Smooth muscle cell of the brain vasculature (primary cell): Measurements from ENCODE around the gene ELMOD3.
A peak's percentile ranks its signal among the peaks of the same experiment; 100 is the strongest.
"Not testable (repeated sequence)": the region's sequence is repeated elsewhere in the genome, so short reads cannot be mapped to it uniquely, and the experiment has no call there.

Source experiments
- DNase-seq: peaks from one replicate; pipeline ENCODE4 v3.0.0-alpha.2; 2012; ENCODE audit warnings: low read depth, low spot score

Gene ELMOD3

DNA sequence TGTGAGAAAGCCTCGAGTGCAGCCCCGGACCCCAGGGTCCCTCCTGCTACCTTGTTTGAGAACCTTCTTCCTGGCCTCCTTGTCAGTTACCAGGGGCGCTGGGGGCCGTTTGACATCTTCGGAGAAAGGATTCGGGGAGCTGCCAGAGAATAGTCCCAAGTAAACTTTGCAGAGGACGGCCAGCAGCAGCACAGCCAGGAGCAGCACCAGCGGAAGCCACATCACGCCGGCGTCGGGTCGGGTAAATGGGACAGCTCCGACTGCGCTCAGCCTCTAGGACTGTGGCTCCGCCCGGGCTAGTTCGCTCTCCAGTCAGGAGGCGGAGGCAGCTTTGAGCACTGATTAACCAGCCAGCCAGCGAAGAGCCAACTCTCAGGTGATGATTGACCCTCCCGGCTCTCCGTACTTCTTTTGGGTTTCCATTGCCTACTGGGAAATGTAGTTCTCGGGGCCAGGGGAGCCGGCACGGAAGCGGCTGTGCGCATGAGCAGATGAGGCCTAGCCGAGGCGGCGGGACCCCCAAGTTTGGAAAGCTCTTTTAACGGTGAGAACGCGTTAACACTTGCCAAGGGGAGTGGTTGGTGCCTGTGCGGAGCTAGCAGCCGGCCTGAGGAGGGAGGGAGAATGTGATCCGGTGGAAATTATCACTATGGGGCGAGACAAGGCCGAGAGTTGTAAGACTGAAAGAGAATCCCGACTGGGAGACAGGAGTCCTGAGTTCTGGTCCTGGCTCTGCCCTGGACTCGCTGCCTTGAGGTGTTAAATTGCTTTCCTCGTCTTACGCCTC lies at the start of gene ELMOD3, which contains the start of gene RETSAT:
TSS of gene ELMOD3 (plus strand) at position 484 of the 787 bp plus-strand sequence. CDS start 2,430 bp downstream, outside the sequence.
TSS of gene RETSAT (minus strand) at position 243 of the 787 bp plus-strand sequence. CDS start at position 222, 21 bp downstream.
- peak; percentile 98 for DNase-seq

DNA sequence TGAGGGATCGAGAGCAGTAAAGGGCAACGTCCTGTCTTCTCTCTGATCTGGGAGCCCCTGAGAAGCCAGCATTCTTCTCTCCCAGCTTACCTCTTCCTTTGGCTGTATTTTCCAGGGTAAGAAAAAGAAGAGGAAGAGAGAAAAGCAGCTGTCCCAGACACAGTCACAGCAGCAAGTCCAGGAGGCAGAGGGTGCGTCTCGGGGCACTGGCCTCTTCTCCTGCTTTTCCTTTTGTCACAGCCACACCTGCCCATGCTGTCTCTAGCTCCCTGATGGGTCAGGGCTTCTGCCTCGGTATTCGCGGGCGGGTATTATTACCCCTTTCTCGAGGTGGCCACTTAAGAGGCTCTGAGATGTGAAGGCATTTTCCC lies 47.1 kb upstream of the ELMOD3 start:
- DNase-seq, result no peak

DNA sequence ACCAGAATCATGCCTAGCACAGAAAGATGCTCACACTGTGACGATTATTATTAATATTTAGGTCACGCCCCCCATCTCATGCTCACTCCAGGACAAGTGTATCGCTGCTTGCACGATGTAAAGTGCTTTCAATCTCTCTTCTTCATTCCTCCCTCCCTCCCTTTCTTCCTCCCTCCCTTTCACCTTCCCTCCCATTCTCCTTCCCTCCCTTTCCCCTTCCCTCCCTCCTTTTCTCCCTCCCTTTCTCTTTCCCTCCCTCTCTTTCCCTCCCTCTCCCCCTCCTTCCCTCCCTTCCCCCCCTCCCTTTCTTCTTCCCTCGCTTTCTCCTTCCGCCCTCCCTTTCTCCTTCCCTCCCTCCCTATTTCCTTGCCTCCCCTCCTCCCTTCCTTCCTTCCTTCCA lies 46.4 kb upstream of the ELMOD3 start:
- DNase-seq, result no peak

DNA sequence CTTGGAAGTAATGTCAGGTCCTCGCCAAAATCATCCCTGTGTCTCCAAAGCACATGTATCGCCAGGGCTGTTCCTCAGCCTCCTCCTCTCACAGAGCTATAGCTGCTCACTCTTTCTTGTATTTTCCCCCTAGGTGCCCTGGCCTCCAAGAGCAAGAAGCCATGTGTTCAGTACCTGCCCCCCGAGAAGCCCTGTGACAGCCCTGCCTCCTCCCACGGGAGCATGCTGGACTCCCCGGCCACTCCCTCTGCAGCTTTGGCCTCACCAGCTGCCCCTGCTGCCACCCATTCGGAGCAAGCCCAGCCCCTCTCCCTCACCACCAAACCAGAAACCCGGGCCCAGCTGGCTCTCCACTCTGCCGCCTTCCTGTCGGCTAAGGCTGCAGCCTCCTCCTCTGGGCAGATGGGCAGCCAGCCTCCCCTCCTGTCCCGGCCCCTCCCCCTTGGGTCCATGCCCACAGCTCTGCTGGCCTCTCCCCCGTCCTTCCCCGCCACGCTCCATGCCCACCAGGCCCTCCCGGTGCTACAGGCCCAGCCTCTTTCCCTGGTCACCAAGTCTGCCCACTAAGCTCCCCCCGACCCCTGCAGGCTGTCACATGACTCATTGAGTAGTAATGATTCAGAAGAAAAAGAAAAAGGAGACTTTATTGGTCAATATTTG lies 45.5 kb upstream of the ELMOD3 start:
- DNase-seq, result no peak

DNA sequence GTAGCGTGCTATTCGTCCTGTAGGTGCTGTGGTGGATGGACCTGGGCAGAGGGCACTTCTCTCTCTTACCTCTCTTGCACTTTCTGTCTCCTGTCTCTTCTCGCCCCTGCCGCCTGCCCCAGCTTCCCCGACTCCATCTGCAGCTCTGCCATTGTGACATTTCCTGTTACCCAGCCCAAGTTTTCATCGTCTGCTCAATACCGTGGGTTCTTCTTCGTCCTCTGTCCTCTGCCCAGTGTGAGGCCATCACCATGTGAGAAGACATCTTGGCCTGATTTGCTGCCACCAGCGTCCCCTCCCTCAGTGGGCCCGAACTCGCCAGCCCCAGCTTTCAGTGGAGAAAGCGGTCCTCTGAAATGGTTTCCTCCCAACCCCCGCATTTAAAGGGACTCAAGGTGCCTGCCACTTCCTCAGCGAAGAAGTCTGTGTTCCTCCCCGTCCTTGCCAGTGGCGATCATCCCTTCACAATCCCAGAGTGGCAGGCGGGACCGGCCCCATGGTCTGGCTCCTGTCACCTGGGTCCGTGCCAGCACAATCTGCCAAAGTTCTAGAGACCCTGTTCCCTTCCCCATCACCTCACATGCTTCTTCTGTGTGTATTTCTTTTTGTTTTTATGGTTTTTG lies 44.8 kb upstream of the ELMOD3 start:
- DNase-seq, result no peak

DNA sequence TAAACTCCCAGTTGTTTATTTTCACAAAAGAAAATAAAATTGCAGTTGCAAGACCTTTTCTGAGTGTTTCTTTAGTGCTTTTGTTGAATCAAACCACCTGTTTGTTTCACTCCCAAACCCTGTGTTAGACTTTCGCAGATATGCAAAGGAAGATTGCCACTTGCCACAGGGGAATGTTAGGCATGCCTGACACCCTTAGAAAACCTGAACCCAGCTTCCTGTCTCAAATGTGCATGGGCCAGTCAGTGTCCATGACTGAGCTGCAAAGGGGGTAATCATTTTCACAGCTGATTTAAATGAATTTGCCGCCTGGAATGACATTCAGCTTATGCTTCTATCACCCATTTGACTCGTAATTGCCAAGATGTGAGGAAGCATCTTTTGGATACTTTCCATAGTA lies 44.2 kb upstream of the ELMOD3 start:
- DNase-seq, result no peak

DNA sequence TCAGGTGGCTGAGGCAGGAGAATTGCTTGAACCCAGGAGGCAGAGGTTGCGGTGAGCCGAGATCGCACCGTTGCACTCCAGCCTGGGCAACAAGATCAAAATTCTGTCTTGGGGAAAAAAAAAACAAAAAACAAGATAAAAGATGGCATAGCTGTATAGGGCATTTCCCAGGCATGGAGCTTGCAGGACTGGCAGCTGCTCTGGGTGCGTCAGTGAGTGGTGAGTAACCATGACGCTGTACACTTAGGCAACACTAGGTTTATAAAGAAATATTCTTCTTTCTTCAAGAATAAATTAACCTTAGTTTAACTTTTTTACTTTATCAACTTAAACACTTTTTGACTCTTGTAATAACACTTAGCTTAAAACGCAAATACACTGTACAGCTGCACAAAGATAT lies 42.2 kb upstream of the ELMOD3 start:
- no peak for DNase-seq

DNA sequence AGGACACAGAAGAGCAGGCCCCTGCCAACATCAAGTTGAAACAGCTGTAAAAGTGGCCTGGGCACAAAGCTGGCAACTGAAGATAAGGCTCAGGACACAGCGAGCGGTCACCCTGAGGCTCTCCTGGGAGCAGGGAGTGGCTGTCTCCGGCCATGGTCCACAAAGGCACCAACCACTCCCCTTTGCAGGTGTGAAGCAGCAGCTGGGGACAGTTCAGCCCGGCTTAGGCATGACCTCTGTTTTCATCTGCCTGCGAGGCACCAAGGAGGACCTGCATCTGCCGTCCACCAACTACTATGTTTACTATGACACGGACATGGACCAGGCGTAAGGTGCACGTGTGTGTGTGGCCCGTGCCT lies 39.7 kb upstream of the ELMOD3 start:
- DNase-seq, result no peak

DNA sequence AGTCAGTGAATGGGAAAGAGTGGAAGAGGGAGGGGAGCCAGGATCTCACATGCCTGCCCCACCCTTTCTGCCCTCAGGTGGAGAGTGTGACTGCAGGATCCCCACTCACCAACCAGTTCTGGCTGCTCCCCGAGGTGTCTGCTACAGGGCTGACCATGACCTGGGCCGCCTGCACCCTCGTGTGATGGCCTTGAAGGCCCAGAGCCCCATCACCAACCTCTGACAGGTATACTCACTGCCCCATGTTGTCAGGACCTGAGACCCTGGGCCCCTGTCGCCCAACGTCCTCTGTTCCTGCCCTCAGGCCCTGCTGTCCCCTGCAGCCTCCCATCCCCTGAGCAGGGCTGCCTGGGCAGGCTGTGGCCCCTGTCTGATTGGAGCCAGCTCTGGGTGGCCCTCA lies 38.6 kb upstream of the ELMOD3 start:
- DNase-seq, result not testable (repeated sequence)

DNA sequence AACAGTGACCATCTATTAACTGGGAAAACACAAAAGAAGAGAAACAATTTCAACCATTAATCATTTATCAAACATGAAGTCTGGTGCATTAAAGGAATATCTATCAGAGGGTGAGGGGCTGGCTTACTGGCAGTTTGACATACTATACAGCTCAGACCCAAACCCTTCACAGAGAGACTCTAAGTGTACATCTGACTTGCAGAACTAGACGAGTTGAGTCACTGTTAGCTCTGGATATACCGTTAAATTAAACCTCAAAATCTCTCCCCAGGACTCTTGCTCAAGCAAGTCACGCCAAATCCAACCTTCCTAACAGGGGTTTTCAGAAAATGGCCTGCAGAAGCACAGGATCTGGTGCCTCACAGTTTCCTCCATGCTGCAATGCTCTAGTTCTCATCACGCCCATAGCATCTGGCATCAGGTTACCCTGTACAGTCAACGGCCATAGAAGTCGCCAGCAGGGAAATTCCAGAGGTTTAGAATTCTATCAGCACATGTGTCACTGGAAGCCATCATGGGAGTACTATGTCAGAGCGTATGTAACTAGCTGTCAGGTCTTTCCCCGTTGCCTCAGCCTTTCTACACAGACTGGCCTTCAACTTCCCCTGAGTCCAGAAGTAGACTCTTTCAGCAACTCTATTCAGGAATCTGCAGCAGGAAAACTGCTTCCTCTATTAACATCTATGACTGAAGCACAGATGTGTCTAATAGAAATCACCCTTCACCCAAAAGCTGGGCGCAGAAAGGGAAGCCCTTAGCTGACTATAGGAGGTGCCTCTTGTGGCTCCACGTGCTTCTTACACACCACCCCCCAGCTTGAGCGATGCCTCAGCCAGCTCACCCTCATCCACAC lies 36.1 kb upstream of the ELMOD3 start:
- no peak for DNase-seq

DNA sequence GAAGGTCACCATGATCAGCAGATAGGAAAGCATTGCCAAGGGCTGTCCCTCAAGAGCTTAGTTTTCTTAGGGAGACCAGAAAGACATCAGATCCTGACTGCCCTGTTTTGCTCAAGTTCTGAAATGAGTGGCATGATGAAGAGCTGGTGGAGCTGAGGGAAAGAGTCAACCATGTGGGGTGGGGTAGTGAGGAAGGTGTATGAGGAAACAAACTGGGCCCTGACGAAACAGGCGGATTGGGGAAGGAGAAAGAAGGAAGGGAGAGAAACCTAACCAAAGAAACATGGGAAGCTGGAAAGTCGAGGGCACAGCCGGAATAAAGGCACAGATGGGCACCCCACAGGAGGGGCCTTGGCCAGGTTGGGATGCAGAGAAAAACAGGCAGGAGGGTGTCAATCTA lies 34.8 kb upstream of the ELMOD3 start:
- DNase-seq, result no peak

DNA sequence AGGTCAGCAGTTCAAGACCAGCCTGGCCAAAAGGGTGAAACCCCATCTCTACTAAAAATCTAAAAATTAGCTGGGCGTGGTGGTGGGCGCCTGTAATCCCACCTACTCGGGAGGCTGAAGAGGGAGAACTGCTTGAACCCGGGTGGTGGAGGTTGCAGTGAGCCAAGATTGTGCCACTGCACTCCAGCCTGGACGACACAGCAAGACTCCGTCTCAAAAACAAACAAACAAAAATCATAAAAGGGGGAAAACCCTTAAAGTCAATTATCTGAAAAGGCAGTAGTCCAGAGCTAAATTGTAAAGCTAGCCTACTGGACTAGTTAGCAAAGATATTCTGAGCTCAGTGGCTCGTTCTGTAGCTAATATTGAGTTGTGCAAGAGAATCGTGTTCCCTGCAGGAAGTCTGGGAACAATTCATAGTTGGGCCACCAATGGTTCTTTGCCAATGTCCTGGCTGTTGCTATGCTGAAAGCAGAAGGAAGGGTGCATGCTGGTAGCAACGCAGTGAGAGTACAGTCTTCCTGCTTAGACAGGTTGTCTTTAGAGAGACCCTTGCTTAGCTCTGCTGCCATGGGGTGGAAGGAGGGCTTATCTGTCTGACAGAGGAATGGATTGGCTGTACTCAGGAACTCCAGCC lies 31.1 kb upstream of the ELMOD3 start:
- no peak for DNase-seq

DNA sequence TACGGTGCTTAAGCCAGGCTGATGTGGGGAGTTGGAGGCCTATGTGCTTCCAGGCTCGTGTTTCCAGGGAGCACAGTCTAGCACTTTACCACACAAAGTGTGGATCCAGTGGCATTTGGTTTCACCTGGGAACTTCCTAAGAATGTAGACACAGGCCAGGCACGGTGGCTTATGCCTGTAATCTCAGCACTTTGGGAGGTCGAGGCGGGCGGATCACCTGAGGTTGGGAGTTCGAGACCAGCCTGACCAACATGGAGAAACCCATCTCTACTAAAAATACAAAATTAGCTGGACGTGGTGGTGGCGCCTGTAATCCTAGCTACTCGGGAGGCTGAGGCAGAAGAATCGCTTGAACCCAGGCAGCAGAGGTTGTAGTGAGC lies 30.6 kb upstream of the ELMOD3 start:
- DNase-seq, result not testable (repeated sequence)

DNA sequence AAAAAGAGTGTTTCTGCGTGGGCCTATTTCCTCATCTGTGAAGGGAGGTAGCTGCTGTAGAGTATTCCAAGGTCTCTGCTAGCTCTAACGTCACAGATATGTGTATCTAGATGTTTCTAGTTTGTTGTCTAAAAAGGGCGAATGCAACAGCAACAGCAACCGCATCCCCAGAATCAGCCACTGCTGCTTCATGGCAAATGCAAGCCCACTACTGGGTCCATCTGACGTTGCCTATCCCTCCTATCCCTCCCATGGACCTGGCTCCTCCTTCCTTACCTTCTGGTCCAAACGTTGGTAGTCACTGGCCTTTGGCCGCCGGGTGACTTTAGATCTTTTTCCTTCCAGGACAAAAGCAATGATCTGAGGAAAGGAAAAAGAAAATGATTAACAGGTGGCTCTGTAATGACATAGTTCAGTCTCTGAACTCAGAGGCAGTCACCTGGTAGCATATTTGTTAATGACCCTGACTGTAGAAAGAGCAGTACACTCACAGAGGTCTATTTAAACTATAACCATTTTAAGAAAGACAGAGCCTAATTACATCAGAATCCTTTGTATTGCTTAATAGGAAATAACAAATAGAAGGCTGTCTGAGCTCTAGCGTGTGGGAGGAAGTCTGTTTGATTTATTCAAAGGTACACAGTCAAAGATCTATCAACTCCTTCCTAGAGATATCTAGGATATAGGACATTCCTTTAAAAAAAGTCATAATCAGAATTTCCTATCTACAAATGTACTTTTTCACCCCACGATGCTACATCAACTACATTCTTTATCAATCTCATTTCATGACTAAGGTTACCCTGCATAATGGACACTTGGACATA lies 29.7 kb upstream of the ELMOD3 start:
- DNase-seq, result no peak

DNA sequence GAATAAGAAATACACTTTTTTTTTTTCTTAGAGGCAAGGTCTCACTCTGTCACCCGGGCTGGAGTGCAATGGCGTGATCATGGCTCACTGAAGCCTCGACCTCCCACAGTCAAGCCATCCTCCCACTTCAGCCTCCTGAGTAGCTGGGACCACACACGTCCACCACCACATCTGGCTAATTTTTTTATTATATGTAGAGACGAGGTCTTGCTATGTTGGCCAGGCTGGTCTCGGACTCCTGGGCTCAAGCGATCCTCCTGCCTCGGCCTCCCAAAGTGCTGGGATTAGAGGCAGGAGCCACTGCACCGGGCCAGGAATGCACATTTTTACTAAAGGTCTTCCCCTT lies 29.1 kb upstream of the ELMOD3 start:
- DNase-seq, result no peak

DNA sequence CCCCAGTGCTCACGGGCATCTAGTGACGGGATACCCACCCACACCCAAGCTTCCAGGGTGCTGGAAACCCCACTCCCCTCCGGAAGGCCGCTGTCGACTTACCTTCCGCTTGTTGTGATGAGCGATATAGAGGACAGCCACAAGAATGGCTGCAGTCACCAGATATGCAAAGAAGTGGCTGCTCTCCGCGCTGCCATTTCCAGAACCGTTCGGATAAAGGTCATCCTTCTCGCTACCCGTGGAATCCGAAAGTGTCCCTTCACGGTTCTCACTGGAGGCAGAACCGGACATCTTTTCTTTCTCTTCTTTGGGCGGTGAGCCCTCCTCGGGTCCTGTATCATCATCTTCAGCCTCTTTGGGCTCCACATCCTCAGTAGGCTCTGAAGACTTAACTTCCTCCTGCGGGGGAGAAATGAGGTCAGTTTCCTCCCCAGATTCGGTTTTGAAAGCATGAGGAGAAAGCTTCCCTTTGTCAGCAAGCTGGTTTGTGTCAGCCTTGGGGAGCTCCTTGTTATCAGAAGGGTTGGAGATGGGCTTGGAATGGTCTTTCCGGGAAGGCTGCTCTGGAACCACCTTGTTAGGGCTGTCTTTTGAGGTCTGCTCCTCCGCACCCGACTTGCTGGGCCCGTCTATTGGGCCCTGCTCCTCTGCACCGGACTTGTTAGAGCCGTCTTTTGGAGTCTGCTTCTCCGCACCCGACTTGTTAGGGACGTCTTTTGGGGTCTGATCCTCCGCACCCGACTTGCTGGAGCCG lies 28.0 kb upstream of the ELMOD3 start:
- DNase-seq, result no peak

DNA sequence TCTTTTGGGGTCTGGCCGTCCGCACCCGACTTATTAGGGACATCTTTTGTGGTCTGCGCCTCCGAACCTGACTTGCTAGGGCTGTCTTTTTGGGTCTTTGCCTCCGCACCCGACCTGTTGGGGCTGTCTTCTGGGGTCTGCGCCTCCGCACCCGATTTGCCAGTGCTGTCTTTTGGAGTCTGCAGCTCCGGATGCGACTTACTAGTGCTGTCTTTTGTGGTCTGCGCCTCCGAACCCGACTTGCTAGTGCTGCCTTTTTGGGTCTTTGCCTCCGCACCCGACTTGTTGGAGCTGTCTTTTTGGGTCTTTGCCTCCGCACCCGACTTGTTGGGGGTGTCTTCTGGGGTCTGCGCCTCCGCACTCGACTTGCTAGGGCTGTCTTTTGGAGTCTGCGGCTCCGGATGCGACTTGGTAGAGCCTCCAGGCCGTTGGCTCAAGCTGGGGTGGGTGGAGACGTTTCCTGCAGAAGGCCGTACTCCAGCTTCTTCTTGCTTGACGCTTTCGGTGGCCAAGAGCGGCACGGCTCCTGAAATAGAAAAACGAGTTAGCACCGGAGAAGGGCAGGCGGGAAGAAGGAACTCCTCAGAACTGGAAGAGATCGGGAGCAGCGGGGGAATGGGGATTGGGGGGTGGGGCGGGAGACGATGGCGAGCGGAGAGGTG lies 27.3 kb upstream of the ELMOD3 start:
- no peak for DNase-seq

DNA sequence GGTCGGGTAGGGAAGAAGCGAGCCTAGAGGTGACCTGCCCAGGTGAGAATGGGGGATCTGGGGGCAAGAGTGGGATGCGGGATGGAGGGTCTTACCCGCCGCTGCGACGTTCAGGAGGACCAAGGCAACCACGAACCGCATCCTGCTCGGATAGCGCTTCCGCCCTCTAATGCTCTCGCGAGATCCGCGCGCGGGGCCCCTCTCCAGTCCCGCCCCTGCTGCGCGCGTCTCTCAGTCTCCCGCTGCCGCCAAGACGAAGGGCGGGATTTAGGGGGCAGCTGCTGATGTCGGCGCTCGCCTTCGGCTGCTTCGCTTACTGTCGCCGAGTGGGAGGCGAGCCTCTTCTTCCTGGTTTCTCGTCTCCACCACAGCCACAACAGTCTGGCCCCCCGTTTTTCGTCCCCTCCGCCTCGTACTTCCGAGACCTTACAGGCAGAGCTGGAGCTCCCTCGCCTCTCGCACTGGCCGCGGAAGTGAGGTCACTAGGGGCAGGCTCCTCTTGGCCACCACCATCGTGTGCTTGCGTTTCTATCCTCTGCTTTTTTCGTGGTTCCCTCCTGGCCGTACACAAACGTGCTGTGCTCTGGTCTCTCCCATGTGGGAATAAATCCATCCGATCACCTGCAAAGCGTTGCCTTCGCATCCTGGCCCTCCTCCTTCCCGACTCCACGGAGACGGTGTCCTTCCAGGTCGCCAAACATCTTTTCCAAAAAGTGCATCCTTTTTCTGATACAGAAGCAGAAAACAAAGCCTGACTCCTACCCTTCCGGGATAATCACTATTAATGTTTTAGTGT lies 26.5 kb upstream of the ELMOD3 start, which contains the start of gene TGOLN2:
TSS of gene TGOLN2 (minus strand) at position 168 of the 796 bp plus-strand sequence. CDS start at position 141, 27 bp downstream.
- DNase-seq, result peak; percentile 69
